ENCODE data around the gene USP54.

DNA sequence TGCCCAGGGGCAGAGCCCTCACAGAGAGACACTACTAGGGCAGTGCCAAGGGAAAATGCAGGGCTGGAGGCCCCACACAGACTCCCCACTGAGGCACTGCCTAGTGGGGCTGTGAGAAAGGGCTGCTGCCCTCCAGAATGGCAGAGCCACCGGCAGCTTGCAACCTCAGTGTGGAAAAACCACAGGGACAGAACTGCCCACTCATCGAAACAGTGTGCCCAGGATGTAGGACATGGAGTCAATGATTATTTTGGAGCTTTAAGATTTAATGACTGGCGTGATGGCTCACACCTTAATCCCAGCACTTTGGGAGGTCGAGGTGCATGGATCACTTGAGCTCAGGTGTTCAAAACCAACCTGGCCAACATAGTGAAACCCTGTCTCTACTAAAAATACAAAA is 130.2 kb downstream of the USP54 start:
- TF ChIP-seq, protein P1, sequence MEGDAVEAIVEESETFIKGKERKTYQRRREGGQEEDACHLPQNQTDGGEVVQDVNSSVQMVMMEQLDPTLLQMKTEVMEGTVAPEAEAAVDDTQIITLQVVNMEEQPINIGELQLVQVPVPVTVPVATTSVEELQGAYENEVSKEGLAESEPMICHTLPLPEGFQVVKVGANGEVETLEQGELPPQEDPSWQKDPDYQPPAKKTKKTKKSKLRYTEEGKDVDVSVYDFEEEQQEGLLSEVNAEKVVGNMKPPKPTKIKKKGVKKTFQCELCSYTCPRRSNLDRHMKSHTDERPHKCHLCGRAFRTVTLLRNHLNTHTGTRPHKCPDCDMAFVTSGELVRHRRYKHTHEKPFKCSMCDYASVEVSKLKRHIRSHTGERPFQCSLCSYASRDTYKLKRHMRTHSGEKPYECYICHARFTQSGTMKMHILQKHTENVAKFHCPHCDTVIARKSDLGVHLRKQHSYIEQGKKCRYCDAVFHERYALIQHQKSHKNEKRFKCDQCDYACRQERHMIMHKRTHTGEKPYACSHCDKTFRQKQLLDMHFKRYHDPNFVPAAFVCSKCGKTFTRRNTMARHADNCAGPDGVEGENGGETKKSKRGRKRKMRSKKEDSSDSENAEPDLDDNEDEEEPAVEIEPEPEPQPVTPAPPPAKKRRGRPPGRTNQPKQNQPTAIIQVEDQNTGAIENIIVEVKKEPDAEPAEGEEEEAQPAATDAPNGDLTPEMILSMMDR (conservative IDR thresholded peaks at IDR 0.05 in 1 of 2, IDR thresholded peaks at IDR 0.05 in 1 of 2; ENCODE audit: low read depth in 1 of 2, low read length in 2 of 2) = no peak
- no peak for TF ChIP-seq EZH2 (IDR thresholded peaks at IDR 0.05; ENCODE audit: low read length, missing control alignments)
